ENCODE data around the gene PTPRM.

Gene PTPRM

DNA sequence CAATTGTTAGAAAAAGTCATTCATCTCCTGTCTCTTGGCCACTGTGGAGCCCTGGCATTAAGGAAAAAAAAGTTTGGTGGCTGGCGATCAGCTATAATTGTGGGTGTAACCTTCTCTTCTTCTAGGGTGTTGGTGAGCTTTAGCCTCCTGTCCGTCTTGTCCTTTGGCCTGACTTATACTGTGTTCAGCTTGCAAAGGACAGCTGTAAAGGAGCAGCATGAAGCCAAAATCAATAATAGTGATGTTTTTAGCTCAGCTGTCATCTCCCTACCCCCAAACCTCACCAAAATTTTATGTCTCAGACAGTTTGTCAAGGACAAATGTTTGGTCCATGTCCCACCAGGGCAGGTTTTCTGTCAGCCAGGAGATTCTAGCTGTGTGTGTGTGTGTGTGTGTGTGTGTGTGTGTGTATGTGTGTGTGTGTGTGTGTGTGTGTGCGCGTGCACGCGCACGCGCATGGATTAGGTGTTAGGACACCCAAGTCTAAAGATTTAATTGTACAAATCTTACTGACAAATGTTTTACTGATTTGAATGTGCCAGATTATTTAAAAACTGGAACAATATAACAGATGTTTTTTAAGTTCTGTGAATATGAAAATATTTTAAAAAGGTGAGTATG is 109.2 kb downstream of the PTPRM start:
- no peak for DNase-seq

DNA sequence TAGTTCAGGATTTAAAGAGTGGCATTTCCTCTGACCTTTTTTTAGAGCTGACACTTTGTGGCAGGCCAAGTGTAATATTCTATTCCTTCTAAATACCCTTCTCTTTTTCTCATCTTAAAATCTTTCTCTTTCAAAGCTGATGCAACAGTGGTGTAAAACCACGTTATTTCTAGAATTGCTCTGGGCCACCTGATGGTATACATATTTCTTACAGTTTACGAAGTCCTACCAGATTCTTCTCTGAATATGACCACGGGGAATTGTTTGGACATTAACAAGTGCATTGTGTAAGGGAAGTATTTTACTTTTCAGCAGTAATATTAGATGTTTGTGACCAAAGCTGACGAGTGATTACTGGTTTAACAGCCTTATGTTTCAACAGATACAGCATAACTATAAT is 109.9 kb downstream of the PTPRM start:
- DNase-seq: no peak

DNA sequence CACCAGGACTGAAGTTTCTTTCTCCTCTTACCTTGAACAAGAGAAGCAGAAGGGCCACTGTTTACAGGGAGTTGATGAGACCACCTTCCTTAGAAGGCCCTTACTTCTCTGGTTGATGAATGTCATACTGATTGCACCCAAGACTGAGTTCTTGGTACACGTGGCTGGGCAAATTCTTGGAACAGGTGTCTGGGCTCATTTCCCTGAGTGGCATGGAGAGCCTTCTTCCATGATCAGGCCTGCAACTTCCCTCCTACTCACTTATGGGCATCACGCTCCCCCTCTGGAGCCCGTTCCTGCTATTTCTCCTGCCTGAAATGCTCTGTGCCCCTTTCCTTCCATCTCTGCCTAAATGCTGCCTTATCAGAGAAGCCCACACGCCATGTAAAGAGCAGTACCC is 110.3 kb downstream of the PTPRM start:
- DNase-seq: no peak

DNA sequence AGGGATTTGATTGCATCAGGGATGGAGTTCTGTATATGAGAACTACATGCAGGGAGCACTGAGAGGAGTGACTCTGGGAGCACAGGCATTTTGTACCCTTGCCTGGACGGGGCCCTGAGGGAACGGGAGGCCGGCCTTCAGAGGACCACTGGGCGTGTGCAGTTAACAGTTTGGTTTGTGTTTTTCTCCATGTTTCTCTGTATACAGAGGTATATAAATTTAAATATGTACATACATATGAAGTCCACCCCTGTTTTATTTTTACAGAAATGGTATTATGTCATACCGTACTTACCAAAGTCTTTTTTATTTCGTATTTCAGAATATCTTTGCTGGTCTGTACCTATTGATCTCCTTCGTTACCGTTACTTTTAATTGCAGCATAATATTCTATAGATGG is 111.3 kb downstream of the PTPRM start:
- DNase-seq: no peak

DNA sequence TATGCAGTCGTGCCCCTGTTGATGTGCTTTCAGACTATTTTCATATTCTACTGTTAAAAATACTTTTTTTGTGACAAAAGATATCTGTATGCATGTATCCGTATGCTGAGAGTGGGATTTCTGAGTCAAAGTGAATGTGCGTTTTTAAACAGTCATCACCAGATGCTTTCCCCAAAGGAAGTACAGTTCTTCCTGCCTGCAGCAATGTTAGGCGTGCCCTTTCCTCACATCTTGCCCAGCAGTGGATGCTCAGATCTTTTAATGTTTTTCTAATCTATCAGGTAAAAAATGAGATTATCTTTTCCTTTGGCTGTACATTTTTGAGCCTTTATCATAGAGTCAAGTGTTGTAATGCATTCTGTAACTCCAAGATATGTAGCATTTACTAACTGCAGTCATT is 111.7 kb downstream of the PTPRM start:
- DNase-seq: no peak

DNA sequence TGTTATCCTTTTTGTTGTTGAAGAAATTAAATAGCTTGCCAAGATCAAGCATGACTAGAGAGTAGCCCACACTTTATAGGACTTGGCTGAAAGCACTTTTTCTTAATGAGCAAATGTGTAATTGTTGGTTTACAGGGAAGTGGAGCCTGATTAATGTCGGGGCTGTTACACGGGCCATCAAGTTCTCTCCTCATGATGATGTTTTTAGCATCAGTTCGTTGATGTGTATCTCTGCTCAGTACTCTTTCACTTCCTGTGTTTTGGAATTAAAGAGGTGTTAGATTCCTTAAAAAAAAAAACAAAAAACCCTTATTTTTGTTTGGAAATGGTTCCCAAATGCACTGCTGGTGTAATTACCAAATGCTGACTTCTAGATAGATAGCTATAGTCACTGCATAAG is 114.2 kb downstream of the PTPRM start:
- no peak for DNase-seq

DNA sequence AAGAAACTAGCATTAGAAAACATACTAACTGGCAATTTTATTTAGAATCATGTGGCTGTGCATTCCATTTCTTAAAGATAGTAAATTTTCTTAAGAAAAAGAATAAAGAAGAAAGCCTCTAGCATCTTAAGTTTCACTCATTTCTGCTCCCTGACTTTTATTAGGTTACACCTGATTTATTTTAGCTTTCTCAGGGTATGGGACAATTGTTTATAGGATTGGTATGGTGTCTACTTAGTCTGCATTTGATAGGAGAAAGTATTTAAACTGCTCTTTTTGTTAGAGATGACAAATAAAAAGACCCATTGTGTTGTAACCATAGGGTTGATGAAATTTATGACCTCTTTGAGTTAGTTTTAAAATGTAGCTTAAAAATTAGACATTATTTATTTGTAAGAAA is 115.2 kb downstream of the PTPRM start:
- DNase-seq: no peak

DNA sequence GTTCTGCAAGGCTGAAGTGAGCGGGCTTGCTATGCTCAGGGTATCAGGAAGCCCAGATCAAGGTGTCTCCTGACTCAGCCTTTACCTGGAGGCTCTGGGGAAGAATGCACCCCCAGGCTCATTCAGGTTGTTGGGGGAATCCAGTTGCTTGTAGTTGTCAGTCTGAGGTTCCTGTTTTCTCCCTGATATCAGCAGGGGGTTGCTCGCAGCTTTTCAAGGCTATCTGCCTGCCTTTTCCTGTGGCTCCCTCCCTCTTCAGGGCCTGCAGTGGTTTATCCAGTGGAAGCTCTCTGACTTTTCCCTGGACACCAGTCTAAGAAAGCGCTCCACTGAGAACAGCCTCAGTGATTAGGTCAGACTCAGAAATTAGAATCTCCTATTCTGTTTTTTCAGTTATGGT is 116.6 kb downstream of the PTPRM start:
- DNase-seq: no peak

DNA sequence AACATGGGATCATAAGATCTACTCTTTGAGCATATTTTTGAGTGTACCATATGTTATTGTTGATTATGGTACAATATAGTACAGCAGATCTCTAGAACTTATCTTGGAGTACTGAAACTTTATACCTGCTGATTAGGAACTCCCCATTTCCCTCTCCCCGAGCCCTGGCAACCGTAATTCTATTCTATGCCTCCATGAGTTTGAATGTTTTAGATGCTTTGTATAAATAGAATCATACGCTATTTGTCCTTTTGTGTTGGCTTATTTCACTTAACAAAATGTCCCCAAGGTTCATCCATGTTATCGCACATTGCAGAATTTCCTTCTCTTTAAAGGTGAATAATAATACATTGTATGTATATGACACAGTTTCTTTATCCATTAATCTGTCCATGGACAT is 117.2 kb downstream of the PTPRM start:
- DNase-seq: no peak

DNA sequence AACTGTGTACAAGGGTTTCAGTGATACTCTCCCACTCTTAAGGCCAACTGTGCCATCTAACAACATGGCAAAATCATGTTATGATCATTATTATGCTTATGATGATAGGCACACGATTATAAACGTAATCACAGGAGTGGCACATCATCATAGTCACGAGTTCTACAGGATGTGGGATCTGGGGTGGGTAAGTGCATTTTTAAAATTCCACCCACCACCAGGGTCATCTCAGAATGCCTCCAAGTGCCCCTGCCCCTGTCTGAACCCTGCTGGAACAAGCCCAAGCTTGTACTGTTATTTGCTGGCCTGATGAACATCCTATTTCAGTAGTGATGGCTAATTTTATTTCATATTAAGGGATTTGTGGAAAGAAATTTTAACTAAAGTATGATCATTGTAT is 117.8 kb downstream of the PTPRM start:
- DNase-seq: no peak

DNA sequence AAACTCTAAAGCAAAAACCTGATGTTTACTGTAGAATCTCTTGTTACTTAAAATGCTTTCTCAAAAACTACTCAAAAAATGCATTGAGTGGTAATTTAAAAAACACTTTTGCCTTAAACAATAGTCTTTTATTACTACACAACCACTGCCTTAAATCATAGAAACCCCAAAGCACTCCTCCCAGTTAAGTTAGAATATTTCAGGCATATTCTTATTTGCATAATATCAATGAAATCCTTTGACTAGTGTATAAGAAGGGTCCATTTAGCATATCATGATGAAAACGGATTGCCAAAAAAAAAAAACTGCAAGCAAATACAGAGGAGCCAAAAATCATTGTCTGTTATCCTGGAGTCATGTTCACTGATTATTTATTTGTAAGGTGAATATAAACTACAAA is 119.2 kb downstream of the PTPRM start:
- DNase-seq: no peak

DNA sequence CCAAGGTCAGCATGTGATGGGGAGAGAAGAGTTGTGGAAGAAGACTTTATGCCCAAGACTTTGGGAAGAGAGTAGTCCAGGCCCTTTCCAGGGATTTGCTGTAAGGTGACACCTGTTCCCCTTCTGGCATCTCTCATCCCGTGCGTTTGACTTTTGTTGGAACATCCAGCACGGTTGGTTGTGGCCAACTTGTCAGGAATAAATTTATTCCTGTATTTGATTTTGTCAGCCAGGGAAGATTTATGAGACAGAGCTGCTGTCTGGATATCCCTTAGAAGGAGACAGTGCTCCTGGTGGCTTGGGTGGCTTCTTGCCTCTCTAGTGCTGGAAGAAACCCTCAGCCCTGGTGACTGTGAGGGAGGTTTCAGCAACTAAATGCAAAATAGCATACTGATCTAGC is 121.5 kb downstream of the PTPRM start:
- no peak for DNase-seq

DNA sequence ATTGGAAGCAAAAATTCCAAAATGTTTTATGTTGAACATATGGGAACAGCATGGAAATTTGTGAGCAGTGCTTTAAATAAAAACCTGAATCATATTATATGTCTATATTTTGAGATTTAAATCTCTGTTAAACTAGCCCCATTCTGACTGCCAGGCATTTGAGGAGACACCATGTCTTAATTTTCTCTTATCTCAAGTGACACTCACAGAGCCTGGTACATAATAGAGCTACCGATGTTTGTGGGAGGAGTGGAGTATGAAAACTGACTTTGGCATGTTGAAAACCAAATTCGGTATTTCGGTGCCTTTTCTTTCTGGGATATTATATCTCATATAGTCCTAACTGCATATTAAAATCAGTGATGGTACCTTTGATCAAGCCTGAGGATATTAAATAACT is 124.1 kb downstream of the PTPRM start:
- no peak for DNase-seq

DNA sequence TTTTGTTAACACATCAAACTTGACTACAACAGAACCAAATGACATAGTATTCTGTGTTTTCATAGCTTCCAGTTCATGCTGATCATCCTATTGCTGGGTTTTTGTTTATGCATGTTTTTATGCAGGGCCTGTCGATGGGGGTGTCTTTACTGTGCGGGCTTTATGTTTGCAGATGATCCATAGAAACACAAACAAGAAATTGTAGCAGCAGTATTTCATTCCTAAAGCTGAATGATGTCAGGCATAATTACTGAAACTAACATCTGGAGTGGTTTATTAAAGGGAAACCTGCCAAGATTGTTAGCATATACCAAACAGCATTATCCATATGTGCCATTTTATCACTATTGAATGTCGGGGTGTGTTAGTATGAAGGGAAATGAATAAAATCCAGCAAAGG is 129.7 kb downstream of the PTPRM start:
- peak; percentile 70 for DNase-seq

DNA sequence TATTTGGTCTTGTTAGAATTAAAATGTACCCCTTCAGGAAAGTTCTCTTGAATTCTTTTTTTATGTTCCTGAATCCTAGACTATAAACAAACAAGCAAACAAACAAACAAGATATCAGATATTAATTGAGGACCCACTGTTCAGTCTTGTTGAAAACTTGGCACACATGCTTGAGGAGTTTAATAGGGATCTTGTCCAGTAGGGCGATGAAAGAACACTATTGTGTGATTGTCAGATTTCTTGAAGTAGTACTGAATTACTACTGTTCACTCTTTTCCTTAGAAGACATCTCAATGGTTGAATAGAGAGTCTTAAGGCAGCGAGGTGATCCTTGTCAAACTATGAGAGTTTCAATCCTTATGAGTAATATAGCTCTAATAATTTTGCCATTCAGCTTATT is 130.2 kb downstream of the PTPRM start:
- DNase-seq: no peak

DNA sequence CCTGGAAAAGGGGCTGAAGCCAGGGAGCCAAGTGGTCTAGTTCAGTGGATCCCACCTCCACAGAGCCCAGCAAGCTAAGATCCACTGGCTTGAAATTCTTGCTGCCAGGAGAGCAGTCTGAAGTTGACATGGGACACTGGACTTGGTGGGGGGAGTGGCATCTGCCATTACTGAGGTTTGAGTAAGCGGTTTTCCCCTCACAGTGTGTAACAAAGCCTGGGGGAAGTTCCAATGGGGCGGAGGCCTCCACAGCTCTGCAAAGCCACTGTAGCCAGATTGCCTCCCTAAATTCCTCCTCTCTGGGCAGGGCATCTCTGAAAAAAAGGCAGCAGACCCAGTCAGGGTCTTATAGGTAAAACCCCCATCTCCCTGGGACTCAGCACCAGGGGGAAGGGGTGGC is 144.4 kb downstream of the PTPRM start:
- DNase-seq: no peak

DNA sequence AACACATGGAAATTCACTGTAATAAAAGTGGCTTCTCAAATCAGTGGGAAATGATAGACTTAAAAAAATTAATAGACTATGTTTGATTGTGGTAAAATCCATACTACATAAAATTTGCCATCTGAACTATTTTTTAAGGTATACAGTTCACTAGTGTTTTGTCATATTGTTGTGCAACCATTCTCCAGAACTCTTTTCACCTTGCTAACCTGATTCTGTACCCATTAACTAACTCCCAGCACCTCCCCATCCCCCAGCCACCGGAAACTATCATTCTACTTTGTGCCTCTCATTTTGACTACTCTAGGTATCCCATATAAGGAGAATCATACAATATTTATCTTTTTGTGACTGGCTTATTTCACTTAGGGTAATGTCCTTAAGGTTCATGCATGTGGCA is 153.3 kb downstream of the PTPRM start:
- no peak for DNase-seq

DNA sequence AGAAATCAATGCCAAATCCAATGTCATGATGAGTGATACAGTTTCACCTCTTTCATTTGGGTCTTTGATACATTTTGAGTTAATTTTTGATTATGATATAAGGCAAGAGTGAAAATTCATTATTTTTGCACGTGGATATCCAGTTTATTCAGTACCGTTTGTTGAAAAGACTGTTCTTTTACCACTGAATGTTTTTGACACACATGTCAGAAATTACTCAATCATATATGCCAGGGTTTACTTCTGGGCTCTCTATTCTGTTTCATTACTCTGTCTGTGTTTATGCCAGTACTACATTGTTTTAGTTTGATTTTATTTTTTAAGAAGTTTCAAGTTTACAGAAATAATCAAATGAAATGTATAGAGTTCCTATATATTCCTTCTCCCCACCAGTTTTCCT is 154.4 kb downstream of the PTPRM start:
- DNase-seq: no peak

DNA sequence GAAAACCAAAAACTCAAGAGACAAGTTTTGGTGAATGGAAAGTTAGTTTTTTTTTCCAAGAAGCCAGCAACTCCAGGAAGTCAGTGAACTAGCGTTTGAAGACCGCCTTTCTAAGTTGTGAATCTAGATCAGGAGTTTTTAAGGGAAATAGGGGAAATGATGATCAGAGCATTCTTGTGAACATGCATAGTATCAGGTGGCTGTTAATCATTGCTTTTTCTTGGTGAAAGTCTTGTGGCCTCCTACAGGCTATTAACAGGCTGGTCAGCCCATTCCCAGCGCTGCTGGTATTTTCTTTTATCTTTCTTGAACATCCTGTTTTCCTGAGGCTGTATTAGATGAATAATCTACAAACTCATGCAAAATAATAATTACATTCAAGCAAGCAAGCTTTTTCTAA is 155.8 kb downstream of the PTPRM start:
- no peak for DNase-seq

DNA sequence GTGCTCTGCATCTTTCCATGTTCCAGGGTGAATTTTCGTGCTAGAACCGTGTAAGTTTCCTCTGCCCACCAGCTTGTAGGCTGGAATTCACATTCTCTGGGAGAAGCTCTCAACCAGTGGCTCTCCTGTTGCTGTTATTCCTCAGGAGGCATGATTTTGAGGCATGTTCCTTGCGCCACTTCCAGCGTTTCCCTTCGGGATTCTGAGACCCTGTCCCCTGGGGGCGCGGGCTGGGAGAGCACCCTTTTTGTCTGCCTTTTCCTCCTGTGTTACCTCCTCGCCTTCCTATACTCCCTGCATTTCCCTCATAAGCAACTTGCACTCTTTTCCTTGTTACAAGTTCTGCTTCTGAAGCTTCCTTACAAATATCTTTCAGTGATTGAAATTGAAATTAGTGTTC is 156.4 kb downstream of the PTPRM start:
- no peak for DNase-seq

DNA sequence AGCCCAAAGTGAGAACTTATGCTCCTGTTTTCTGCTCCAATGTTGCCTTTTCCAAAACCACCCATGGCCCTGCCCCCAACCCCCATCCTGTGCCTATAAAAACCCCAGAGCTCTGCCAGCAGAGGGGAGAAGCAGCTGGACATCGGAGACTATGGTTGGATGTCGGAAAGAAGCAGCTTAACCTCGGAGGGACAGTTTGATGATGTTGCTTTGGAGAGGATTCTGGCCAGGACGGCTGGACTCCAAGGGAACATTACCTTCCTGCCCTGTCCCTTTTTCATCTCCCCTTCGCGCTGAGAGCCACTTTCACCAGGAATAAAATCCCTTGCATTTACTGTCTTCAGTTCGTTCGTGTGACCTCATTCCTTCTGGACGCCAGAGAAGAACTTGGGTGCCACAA is 158.4 kb downstream of the PTPRM start:
- no peak for DNase-seq

DNA sequence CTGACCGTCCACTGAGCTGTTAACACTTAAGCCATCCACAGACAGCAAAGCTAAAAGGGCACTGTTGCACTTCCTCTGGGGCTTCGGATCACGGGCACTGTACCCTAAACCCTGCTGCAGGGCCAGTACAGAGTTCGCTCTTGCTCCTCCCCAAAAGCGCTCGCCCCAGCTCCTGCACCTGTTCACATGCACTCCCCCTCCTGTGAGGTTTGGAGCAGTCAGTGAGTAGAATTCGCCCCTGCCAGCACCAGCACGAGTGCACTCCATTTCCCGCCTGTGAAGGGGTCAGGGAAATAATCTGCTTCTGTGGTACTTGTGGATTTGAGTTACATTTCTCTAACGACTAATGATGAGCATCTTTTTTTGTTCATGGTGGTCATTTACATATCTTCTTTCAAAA is 158.8 kb downstream of the PTPRM start:
- DNase-seq: no peak

DNA sequence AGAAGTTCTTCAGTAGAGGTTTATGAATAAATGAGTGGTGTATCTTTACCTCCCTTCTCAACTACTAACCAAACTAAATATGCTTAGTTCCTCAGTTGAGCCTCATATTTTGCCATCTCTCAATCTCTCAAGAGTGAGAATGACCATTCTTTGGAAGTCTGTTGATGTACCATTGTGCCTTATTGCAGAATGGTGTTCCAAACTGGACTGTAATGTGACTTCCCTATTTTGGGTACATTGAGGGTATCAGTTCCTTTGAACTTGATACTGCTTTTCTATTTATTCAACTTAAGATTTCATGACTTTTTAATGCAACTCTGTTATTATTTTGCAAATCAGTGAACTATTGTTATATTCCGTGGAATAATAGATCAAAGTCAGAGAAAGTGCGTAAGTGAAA is 159.4 kb downstream of the PTPRM start:
- DNase-seq: no peak

DNA sequence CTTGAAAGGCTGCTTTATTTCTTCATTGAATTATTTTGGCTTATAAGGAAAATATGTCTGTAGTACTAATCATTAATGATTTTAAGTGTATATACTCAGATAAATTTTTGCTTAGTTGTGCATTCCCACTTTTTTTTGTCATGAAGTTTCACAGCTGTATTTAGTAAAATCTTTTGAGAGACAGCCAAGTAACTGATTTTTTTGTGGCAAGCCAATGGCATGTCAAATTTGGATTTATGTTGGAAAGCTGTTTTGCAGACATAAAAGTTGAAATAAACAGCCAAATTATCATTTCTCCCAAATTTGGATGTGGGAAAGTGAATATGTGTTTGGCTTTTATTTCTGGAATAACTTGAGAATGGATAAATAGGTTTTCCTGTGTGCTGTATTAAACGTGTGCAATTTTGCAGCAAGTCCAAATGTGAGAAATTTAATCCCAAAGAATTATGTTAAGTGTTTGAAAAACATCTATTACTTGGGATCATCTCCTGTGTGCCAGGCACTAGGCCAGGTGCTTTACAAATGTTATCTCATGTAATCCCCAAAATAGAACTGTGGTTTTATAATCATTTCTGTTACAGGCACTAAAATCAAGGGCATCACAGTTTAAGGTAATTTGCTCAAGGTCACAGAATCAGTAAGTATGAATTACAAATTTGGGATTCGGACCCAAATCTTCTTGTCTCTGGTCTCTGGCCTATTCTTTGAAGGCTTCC is 160.4 kb downstream of the PTPRM start:
- no peak for DNase-seq

DNA sequence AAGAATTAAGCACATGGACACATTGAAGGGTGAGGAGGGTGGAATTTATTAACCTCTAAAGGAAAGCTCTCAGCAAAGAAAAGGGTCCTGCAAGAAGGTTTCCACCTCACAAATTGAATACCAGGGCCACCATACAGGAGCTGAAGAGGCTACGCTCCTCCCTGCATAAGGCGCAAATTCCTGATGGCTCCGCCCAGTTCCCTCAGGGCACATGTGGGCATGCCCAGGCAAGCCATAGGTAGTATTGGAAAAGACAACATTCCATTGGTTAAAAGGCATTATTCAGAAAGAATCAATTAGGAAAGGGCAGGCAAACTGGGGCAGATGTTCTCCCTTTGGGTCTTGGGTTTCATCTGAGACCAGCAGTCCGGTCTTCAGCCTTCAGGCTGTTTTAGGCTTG is 161.2 kb downstream of the PTPRM start:
- no peak for DNase-seq
